Naive thymus-derived CD4-positive, alpha-beta T cell (primary cell): ENCODE measurements around the gene MTCL3.

Source experiments
- ATAC-seq: fragments of 150-1000 bp; cut with Tn5 transposase; 2 replicates; pipeline ENCODE4 v1.10.0; 2021; ENCODE audit warnings: mild to moderate bottlenecking, moderate library complexity
- CTCF ChIA-PET: fragments of 350-600 bp; sonication (Branson Sonifier 250); formaldehyde crosslinking; loops from one replicate; lab custom pipeline; 2021; ENCODE audit warnings: antibody characterized with exemption; lab: Charles Lee
- POLR2A ChIA-PET: fragments of 350-600 bp; sonication (Branson Sonifier 250); formaldehyde crosslinking; loops from one replicate; lab custom pipeline; 2021; ENCODE audit warnings: antibody characterized with exemption, inconsistent platforms; lab: Charles Lee
- DNase-seq, 9 donors: peaks; one replicate each; pipeline versions ENCODE4 v3.0.0 to v3.0.0-alpha.2; 2020 to 2022; ENCODE audit warnings: mixed read lengths in 1 of 9
- H3K27ac ChIP-seq: one replicate; pipeline ENCODE4 v1.7.0; 2013; ENCODE audit warnings: mild to moderate bottlenecking, low read depth, low read length, moderate library complexity
- H3K27me3 ChIP-seq, 2 donors: one replicate each; pipeline ENCODE4 v1.7.0; 2013; ENCODE audit warnings: low read length in 2 of 2, mild to moderate bottlenecking in 2 of 2, moderate library complexity in 2 of 2; ENCODE audit not compliant: control insufficient read depth in 2 of 2, insufficient read depth in 2 of 2
- H3K36me3 ChIP-seq, 3 experiments: 1 replicate in 2 of 3; 2 replicates in 1 of 3; pipeline ENCODE4 v1.7.0; 2013; ENCODE audit warnings: low read length in 3 of 3, mild to moderate bottlenecking in 3 of 3, moderate library complexity in 1 of 3; ENCODE audit not compliant: insufficient read depth in 3 of 3, control insufficient read depth in 2 of 3
- H3K4me1 ChIP-seq, 2 donors: one replicate each; pipeline ENCODE4 v1.7.0; 2013; ENCODE audit warnings: low read length in 2 of 2, mild to moderate bottlenecking in 2 of 2, moderate library complexity in 1 of 2; ENCODE audit not compliant: control insufficient read depth in 2 of 2, insufficient read depth in 2 of 2
- H3K4me3 ChIP-seq: 2 replicates; pipeline ENCODE4 v1.7.0; 2013; ENCODE audit warnings: mild to moderate bottlenecking, low read length
- H3K9me3 ChIP-seq, 3 experiments: 1 replicate in 2 of 3; 2 replicates in 1 of 3; pipeline ENCODE4 v1.7.0; 2013; ENCODE audit warnings: low read length in 3 of 3; ENCODE audit not compliant: control insufficient read depth in 2 of 3
- H3K27ac Mint-ChIP-seq, 9 donors: one replicate each; pipeline ENCODE4 v1.8.0; 2020 to 2022; ENCODE audit warnings: mixed read lengths in 9 of 9, mild to moderate bottlenecking in 8 of 9, moderate library complexity in 5 of 9, inconsistent platforms in 2 of 9
- H3K27me3 Mint-ChIP-seq, 5 donors: one replicate each; pipeline ENCODE4 v1.8.0; 2021 to 2022; ENCODE audit warnings: mixed read lengths in 5 of 5, mild to moderate bottlenecking in 1 of 5
- H3K36me3 Mint-ChIP-seq, 5 donors: one replicate each; pipeline ENCODE4 v1.8.0; 2020 to 2022; ENCODE audit warnings: mixed read lengths in 5 of 5, mild to moderate bottlenecking in 3 of 5, inconsistent platforms in 1 of 5
- H3K4me1 Mint-ChIP-seq, 7 donors: one replicate each; pipeline ENCODE4 v1.8.0; 2020 to 2022; ENCODE audit warnings: mixed read lengths in 7 of 7, mild to moderate bottlenecking in 3 of 7, inconsistent platforms in 1 of 7
- H3K4me3 Mint-ChIP-seq, 10 donors: one replicate each; pipeline ENCODE4 v1.8.0; 2020 to 2022; ENCODE audit warnings: mild to moderate bottlenecking in 10 of 10, mixed read lengths in 10 of 10, moderate library complexity in 6 of 10, inconsistent platforms in 2 of 10
- H3K9me3 Mint-ChIP-seq, 11 donors: one replicate each; pipeline ENCODE4 v1.8.0; 2020 to 2022; ENCODE audit warnings: mixed read lengths in 11 of 11, mild to moderate bottlenecking in 4 of 11, inconsistent platforms in 1 of 11, moderate library complexity in 1 of 11
- intact Hi-C, 2 donors: fragments of 100-400 bp; cut with micrococcal nuclease; formaldehyde crosslinking; loops; one replicate each; pipeline ENCODE4 v1.15.1; 2023

Gene MTCL3

DNA sequence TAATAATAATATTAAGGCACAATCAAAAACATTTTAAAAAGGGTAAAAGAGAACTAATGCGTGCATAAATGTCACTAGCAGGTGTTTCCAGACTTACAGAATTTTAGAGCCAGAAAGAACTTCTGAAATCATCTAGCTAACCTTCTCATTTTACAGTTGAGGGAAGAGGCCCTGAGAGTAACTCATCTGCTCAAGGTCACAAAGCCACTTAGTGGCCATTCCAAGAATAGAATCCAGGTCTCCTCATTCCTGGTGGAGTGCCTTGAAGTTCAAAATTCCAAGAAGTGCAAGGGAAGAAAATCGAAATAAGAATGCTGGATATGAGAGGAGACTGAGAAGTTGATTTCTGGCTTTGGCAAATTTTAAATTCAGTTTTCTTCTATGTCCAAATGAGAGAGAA is 56.8 kb downstream of the MTCL3 start:
- H3K36me3 Mint-ChIP-seq = no peaks in the 10 kb centered on the region
- Histone ChIP-seq H3K4me3 (no peak overlapping the region), H3K27ac (no peak overlapping the region), H3K27me3 (no peaks in the 10 kb centered on the region), H3K36me3 (no peaks in the 10 kb centered on the region), H3K4me1 (no peaks in the 10 kb centered on the region), H3K9me3 (no peaks in the 10 kb centered on the region)
- ATAC-seq (no peak), DNase-seq (no peak)
- H3K27ac Mint-ChIP-seq = no peak overlapping the region
- POLR2A ChIA-PET = no interaction called here
- intact Hi-C loops = no loop called here
- H3K4me3 Mint-ChIP-seq = no peak overlapping the region
- H3K9me3 Mint-ChIP-seq = no peaks in the 10 kb centered on the region
- peaks cover 0 to 13% (median 0%) of the 10 kb centered on the region in 7 donors for H3K4me1 Mint-ChIP-seq
- H3K27me3 Mint-ChIP-seq = no peaks in the 10 kb centered on the region
- CTCF ChIA-PET = interaction anchor here (0.6 to 6.6 kb wide), 3 partner anchors 43 to 77 kb away, joined by 3 to 52 read pairs (median 3); no protein-coding TSS in a partner anchor

DNA sequence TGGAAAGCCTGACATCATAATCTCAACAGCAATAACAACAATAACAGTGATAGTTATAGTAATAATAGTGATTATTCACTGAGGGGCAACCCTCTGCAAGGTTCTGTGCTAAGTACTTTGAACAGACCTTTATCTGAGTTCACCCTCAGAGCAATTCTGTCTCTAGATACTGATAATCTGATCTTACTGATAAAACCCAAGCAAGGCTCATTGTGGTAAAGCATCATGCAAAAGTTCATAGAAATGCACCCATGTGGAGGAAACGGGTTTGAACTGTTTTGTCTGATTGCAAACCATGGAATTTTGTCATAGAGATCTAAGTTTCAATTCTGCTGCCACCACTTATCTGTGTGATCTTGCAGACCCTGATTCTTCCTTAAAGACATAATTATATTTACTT is 58.7 kb downstream of the MTCL3 start:
- no peak overlapping the region for H3K27ac ChIP-seq
- no peaks in the 10 kb centered on the region for H3K36me3 ChIP-seq
- ChIA-PET POLR2A (interaction anchor here (1.2 kb wide), 1 partner anchor 47 kb away, joined by 4 read pairs; no protein-coding TSS in a partner anchor), CTCF (no interaction called here)
- ATAC-seq (peak; percentile 45), DNase-seq (no peak)
- no peak overlapping the region for H3K4me3 ChIP-seq
- H3K36me3 Mint-ChIP-seq = peaks cover 0 to 1% (median 0%) of the 10 kb centered on the region in 5 donors
- H3K27ac Mint-ChIP-seq = no peak overlapping the region
- no peaks in the 10 kb centered on the region for H3K27me3 ChIP-seq
- H3K4me3 Mint-ChIP-seq = no peak overlapping the region
- no peaks in the 10 kb centered on the region for H3K9me3 Mint-ChIP-seq
- peaks cover 0 to 3% (median 0%) of the 10 kb centered on the region in 5 donors for H3K27me3 Mint-ChIP-seq
- H3K9me3 ChIP-seq = no peaks in the 10 kb centered on the region
- no peaks in the 10 kb centered on the region for H3K4me1 ChIP-seq
- intact Hi-C loops = no loop called here
- H3K4me1 Mint-ChIP-seq = peaks cover 0 to 18% (median 0%) of the 10 kb centered on the region in 7 donors

DNA sequence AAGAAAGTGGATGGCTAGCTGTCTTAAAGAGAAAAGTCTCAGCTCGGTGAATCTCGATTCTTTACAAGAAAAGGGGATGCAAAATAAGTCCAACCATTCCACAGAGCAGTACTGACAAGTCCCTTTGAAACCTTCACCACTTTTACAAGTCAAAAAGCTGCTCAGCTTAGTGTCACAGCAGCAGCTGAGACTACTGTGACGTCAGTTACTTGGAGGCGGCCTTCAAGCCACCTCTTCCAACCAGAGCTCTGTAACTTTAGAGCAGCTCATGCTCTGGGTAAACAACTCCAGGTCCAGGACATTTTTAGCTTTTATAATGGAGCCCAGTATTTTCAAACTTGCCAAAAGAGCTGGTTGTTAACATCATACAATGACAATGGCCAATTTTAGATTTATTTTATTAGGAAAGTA is 59.9 kb downstream of the MTCL3 start, which contains the start of gene KIAA0408:
KIAA0408 (minus strand) TSS at position 159 of the 411 bp plus-strand sequence. CDS start 5,408 bp downstream, outside the sequence.
- ATAC-seq (no peak), DNase-seq (no peak)
- Histone ChIP-seq H3K9me3 (no peaks in the 10 kb centered on the region), H3K27ac (no peak within 1 kb of the TSS), H3K4me1 (no peaks in the 10 kb centered on the region), H3K36me3 (no peaks in the 10 kb centered on the region), H3K27me3 (no peaks in the 10 kb centered on the region), H3K4me3 (no peak within 1 kb of the TSS)
- CTCF ChIA-PET = interaction anchor here (0.5 to 1.3 kb wide), 2 partner anchors 1583 to 1911 kb away, joined by 3 read pairs; no protein-coding TSS in a partner anchor
- POLR2A ChIA-PET = interaction anchor here (1.2 kb wide), 1 partner anchor 48 kb away, joined by 4 read pairs; no protein-coding TSS in a partner anchor
- no peaks in the 10 kb centered on the region for H3K9me3 Mint-ChIP-seq
- H3K27ac Mint-ChIP-seq = no peak within 1 kb of the TSS
- H3K36me3 Mint-ChIP-seq = peaks cover 0 to 1% (median 0%) of the 10 kb centered on the region in 5 donors
- peaks cover 0 to 3% (median 0%) of the 10 kb centered on the region in 5 donors for H3K27me3 Mint-ChIP-seq
- intact Hi-C loops = no loop called here
- peaks cover 0 to 16% (median 0%) of the 10 kb centered on the region in 7 donors for H3K4me1 Mint-ChIP-seq
- H3K4me3 Mint-ChIP-seq = no peak within 1 kb of the TSS

DNA sequence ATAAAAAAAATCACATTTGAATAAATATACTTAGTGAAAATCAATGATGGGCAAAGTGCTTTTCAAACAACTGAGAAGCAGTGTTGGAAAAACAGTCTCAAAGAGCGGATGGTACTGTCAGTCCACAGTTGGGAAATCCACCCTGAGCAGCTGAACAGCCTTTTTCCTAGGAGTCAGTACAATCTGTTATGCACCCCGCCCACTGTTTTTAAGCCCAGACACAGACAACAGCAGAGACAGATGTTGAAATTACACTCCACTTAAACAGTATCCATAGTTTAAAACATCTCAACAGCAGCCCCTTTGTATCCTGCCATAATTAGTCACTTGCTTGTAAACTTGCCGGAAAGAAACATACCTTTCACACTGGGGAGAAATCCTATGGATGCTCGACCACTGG is 60.3 kb downstream of the MTCL3 start:
- intact Hi-C loops = no loop called here
- no peak overlapping the region for H3K27ac ChIP-seq
- Mint-ChIP-seq H3K27ac (no peak overlapping the region), H3K9me3 (no peaks in the 10 kb centered on the region), H3K4me1 (peaks cover 0 to 16% (median 0%) of the 10 kb centered on the region in 7 donors), H3K36me3 (peaks cover 0 to 1% (median 0%) of the 10 kb centered on the region in 5 donors), H3K4me3 (no peak overlapping the region), H3K27me3 (peaks cover 0 to 3% (median 0%) of the 10 kb centered on the region in 5 donors)
- no peaks in the 10 kb centered on the region for H3K9me3 ChIP-seq
- POLR2A ChIA-PET = no interaction called here
- no peak for DNase-seq
- CTCF ChIA-PET = interaction anchor here (0.5 to 1.3 kb wide), 2 partner anchors 1582 to 1912 kb away, joined by 3 read pairs; no protein-coding TSS in a partner anchor
- H3K36me3 ChIP-seq = no peaks in the 10 kb centered on the region
- no peak overlapping the region for H3K4me3 ChIP-seq
- no peak for ATAC-seq
- H3K4me1 ChIP-seq = no peaks in the 10 kb centered on the region
- no peaks in the 10 kb centered on the region for H3K27me3 ChIP-seq

DNA sequence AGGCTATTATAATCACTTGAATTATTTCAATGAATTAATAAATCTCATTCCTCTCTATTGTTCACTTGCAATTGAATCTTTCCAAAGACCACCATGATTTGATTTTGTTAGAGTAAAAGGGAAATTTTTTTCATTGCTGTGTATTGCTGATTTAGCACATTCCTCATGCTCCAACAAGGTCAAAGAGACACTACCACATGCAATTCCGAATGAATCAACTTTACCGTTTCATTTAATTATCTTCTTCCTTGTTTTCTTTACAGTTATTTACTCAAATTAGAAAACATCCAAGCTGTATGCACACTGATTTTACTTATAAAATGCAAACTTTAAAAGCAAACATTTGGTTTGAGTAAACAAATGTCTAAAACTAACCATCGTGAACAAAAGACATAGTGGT is 60.9 kb downstream of the MTCL3 start:
- Histone ChIP-seq H3K27me3 (no peaks in the 10 kb centered on the region), H3K27ac (no peak overlapping the region), H3K4me3 (no peak overlapping the region), H3K4me1 (no peaks in the 10 kb centered on the region), H3K9me3 (no peaks in the 10 kb centered on the region), H3K36me3 (no peaks in the 10 kb centered on the region)
- ATAC-seq (no peak), DNase-seq (no peak)
- H3K27ac Mint-ChIP-seq = no peak overlapping the region
- H3K27me3 Mint-ChIP-seq = peaks cover 0 to 3% (median 0%) of the 10 kb centered on the region in 5 donors
- peaks cover 0 to 16% (median 0%) of the 10 kb centered on the region in 7 donors for H3K4me1 Mint-ChIP-seq
- intact Hi-C loops = no loop called here
- POLR2A ChIA-PET = no interaction called here
- H3K9me3 Mint-ChIP-seq = no peaks in the 10 kb centered on the region
- CTCF ChIA-PET = no interaction called here
- peaks cover 0 to 1% (median 0%) of the 10 kb centered on the region in 5 donors for H3K36me3 Mint-ChIP-seq
- no peak overlapping the region for H3K4me3 Mint-ChIP-seq

DNA sequence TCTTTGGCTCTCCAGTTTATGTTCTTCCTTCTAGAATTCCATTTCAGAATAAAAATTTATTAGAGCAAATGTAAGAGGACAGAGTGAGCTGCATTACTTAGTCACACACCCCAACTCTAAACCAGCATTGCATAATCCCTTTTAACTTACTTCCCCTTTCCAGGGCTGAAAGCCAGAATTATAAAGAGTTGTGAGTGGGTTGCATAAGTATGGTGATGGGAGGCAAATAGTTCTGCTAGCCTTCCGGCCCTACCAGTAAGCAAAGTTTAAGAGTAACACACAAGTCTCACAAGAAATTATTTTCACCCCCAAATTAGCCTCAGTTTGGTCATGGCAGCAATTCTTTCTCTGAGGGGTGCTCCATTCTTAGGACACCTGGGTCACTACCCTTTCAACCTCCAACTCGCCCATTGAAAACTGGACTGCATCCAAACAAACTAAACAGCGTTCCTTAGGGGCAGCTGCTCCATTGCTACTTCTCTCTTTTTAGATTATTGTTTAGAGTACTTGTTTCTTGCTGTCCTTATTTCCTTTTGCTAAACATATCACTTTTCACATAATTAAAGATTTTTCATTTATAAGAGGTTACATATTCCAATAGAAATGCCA is 61.6 kb downstream of the MTCL3 start:
- no peak overlapping the region for H3K27ac Mint-ChIP-seq
- Histone ChIP-seq H3K9me3 (no peaks in the 10 kb centered on the region), H3K27ac (no peak overlapping the region), H3K4me3 (no peak overlapping the region), H3K4me1 (no peaks in the 10 kb centered on the region), H3K36me3 (no peaks in the 10 kb centered on the region), H3K27me3 (no peaks in the 10 kb centered on the region)
- H3K4me1 Mint-ChIP-seq = peaks cover 0 to 16% (median 0%) of the 10 kb centered on the region in 7 donors
- H3K9me3 Mint-ChIP-seq = no peaks in the 10 kb centered on the region
- no peak overlapping the region for H3K4me3 Mint-ChIP-seq
- H3K36me3 Mint-ChIP-seq = peaks cover 0 to 1% (median 0%) of the 10 kb centered on the region in 5 donors
- POLR2A ChIA-PET = no interaction called here
- intact Hi-C loops = no loop called here
- peaks cover 0 to 3% (median 0%) of the 10 kb centered on the region in 5 donors for H3K27me3 Mint-ChIP-seq
- DNase-seq (no peak), ATAC-seq (peak; percentile 83)
- CTCF ChIA-PET = no interaction called here
